Measurements from ENCODE around the gene TSC22D3.

- no peak for TF ChIP-seq EZH2phosphoT487 (IDR thresholded peaks at IDR 0.05; ENCODE audit: insufficient read depth, low read depth)
- no peak for TF ChIP-seq EZH2 (IDR thresholded peaks at IDR 0.05; ENCODE audit: insufficient read depth, poor library complexity, severe bottlenecking)
These were observed 45.9 kb downstream of the TSC22D3 start for GRCh38 chrX:107729558-107730297.
